Stimulated activated CD8-positive, alpha-beta memory T cell treated with anti-CD3 and anti-CD28 coated beads, Interleukin-4, amount 100 ng/mL, for 4 hours (primary cell): Measurements from ENCODE around the gene DYNC1I1.

Source experiments
- DNase-seq, 2 donors: peaks; one replicate each; pipeline ENCODE4 v3.0.0-alpha.2; 2020; ENCODE audit warnings: low read depth in 2 of 2, low spot score in 1 of 2

Gene DYNC1I1

GRCh38 chr7:96074871-96075270 is 302.5 kb downstream of the DYNC1I1 start:
- DNase-seq, result no peak

- DNase-seq, result no peak
These were observed 303.4 kb downstream of the DYNC1I1 start for GRCh38 chr7:96075510-96076349.

- DNase-seq, result no peak
These were observed 304.0 kb downstream of the DYNC1I1 start for GRCh38 chr7:96076350-96076707.

GRCh38 chr7:96080027-96080426 is 307.7 kb downstream of the DYNC1I1 start:
- no peak for DNase-seq

GRCh38 chr7:96084881-96085553 is 312.7 kb downstream of the DYNC1I1 start:
- no peak for DNase-seq

GRCh38 chr7:96085953-96086352 is 313.6 kb downstream of the DYNC1I1 start:
- no peak for DNase-seq

- no peak for DNase-seq
These were observed 316.2 kb downstream of the DYNC1I1 start for GRCh38 chr7:96088579-96088978.

GRCh38 chr7:96089511-96089910 is 317.2 kb downstream of the DYNC1I1 start:
- no peak for DNase-seq

GRCh38 chr7:96090756-96091155 is 318.4 kb downstream of the DYNC1I1 start:
- no peak for DNase-seq

GRCh38 chr7:96093435-96093834 is 321.1 kb downstream of the DYNC1I1 start:
- no peak for DNase-seq

- no peak for DNase-seq
These were observed 325.5 kb downstream of the DYNC1I1 start for GRCh38 chr7:96097835-96098234.

GRCh38 chr7:96100737-96101136 is 328.4 kb downstream of the DYNC1I1 start:
- no peak for DNase-seq

GRCh38 chr7:96102096-96102811 is 329.9 kb downstream of the DYNC1I1 start:
- DNase-seq, result no peak

- no peak for DNase-seq
These were observed 332.6 kb downstream of the DYNC1I1 start for GRCh38 chr7:96104984-96105383.

- DNase-seq, result no peak
These were observed 339.1 kb downstream of the DYNC1I1 start for GRCh38 chr7:96111405-96111804.

- no peak for DNase-seq
These were observed 341.8 kb downstream of the DYNC1I1 start for GRCh38 chr7:96114190-96114589.

- DNase-seq, result no peak
These were observed 343.8 kb downstream of the DYNC1I1 start for GRCh38 chr7:96116173-96116572.

GRCh38 chr7:96118449-96119001 is 346.2 kb downstream of the DYNC1I1 start:
- DNase-seq, result no peak

- no peak for DNase-seq
These were observed 348.3 kb downstream of the DYNC1I1 start for GRCh38 chr7:96120445-96121225.

GRCh38 chr7:96121752-96122151 is 349.4 kb downstream of the DYNC1I1 start:
- DNase-seq, result no peak

GRCh38 chr7:96122746-96123145 is 350.4 kb downstream of the DYNC1I1 start:
- DNase-seq, result no peak
